ENCODE results near the gene MRPL22.

- TF ChIP-seq CTCF (conservative IDR thresholded peaks at IDR 0.05; ENCODE audit: low read depth, low read length) (no peak), POLR2A (IDR thresholded peaks at IDR 0.05; ENCODE audit: low read depth, low read length) (no peak), ELK1 (IDR thresholded peaks at IDR 0.05; ENCODE audit: borderline replicate concordance, low read depth, low read length) (no peak), MAZ (IDR thresholded peaks at IDR 0.05; ENCODE audit: borderline replicate concordance, low read depth, low read length) (no peak), SMC3 (IDR thresholded peaks at IDR 0.05; ENCODE audit: low read depth, low read length) (no peak), CHD1 (IDR thresholded peaks at IDR 0.05; ENCODE audit: low read depth, low read length) (no peak), CEBPB (IDR thresholded peaks at IDR 0.05; ENCODE audit: low read depth, low read length) (no peak), USF2 (IDR thresholded peaks at IDR 0.05; ENCODE audit: low read depth, low read length) (no peak), MXI1 (IDR thresholded peaks at IDR 0.05; ENCODE audit: borderline replicate concordance, low read depth, low read length) (no peak), MAFK (IDR thresholded peaks at IDR 0.05; ENCODE audit: low read depth, low read length) (no peak), BHLHE40 (IDR thresholded peaks at IDR 0.05; ENCODE audit: low read depth, low read length) (no peak)
Measured at GRCh38 chr5:154901913-154902312, 39.0 kb upstream of the MRPL22 start.
